Memory B cell (primary cell): ENCODE measurements around the gene LEUTX.

Source experiments
- ATAC-seq: fragments of 150-1000 bp; cut with Tn5 transposase; 2 replicates; pipeline ENCODE4 v1.10.0; 2021; ENCODE audit warnings: low read depth, mild to moderate bottlenecking, moderate library complexity
- DNase-seq, 2 donors: peaks; one replicate each; pipeline ENCODE4 v3.0.0; 2022; ENCODE audit warnings: low spot score in 2 of 2
- H3K27ac Mint-ChIP-seq: one replicate; pipeline ENCODE4 v1.8.0; 2022; ENCODE audit warnings: mild to moderate bottlenecking, moderate library complexity, mixed read lengths
- H3K27me3 Mint-ChIP-seq: one replicate; pipeline ENCODE4 v1.8.0; 2022; ENCODE audit warnings: mixed read lengths
- H3K36me3 Mint-ChIP-seq: one replicate; pipeline ENCODE4 v1.8.0; 2022; ENCODE audit warnings: mild to moderate bottlenecking, mixed read lengths
- H3K4me1 Mint-ChIP-seq: one replicate; pipeline ENCODE4 v1.8.0; 2022; ENCODE audit warnings: mixed read lengths
- H3K4me3 Mint-ChIP-seq: one replicate; pipeline ENCODE4 v1.8.0; 2022; ENCODE audit warnings: mild to moderate bottlenecking, moderate library complexity, mixed read lengths
- H3K9me3 Mint-ChIP-seq: one replicate; pipeline ENCODE4 v1.8.0; 2022; ENCODE audit warnings: mixed read lengths

Gene LEUTX

GRCh38 chr19:39778763-39779162 lies at the start of gene LEUTX:
Gene LEUTX, plus strand, starts transcription at chr19:39778854. Its CDS starts 67 bp downstream, at chr19:39778921.
- no peak for DNase-seq
- Mint-ChIP-seq H3K27me3 (peaks cover 17% of the 10 kb centered on the region), H3K4me1 (no peaks in the 10 kb centered on the region), H3K27ac (no peak within 1 kb of the TSS), H3K36me3 (no peaks in the 10 kb centered on the region), H3K9me3 (no peaks in the 10 kb centered on the region), H3K4me3 (no peak within 1 kb of the TSS)
- ATAC-seq = no peak

DNA sequence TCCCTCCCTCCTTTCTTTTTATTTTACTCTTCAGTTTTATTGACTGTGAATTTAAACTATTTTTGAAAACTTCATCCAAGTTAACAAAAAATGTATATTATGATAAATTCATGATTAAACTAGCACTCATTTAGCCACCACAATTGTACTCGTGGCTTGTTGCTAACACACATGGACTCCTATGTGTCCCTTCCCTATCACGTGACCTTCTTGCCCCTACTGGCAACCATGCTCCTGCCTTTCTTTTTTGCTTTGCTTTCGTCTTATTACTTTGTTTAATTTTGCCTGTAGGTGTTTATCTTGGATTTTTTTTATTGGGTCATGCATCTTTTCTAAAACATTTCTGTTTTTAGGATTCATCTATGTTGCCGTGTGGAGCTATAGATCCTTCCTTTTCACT lies 49.1 kb upstream of the LEUTX start:
- Mint-ChIP-seq H3K27ac (no peak overlapping the region), H3K4me3 (no peak overlapping the region), H3K36me3 (no peaks in the 10 kb centered on the region), H3K4me1 (no peaks in the 10 kb centered on the region), H3K9me3 (no peaks in the 10 kb centered on the region), H3K27me3 (peaks cover 15% of the 10 kb centered on the region)
- ATAC-seq = no peak
- DNase-seq = no peak

GRCh38 chr19:39731685-39732084 lies 47.0 kb upstream of the LEUTX start:
- DNase-seq (no peak), ATAC-seq (no peak)
- Mint-ChIP-seq H3K4me3 (no peak overlapping the region), H3K27ac (no peak overlapping the region), H3K9me3 (no peaks in the 10 kb centered on the region), H3K27me3 (peaks cover 15% of the 10 kb centered on the region), H3K4me1 (no peaks in the 10 kb centered on the region), H3K36me3 (no peaks in the 10 kb centered on the region)

DNA sequence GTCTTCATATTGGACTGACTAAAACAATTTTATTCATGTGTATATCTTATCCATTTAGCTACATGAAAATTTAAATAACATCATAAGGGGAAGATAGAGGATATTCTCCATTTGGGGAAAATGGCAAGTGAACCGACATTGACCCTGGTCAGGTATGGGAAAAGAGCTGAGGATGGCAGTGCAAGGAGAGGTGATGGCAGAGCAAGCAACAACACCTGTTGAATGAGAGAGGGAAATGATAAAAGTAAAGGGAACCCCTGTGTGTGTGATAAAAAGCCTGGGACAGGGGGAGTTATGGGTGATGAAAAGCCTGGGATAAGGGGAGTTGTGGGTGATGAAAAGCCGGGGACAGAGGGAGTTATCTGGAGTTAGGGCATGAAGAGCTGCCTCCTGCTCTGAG lies 44.8 kb upstream of the LEUTX start:
- Mint-ChIP-seq H3K9me3 (no peaks in the 10 kb centered on the region), H3K27ac (no peak overlapping the region)
- no peak for DNase-seq

GRCh38 chr19:39735688-39736087 lies 43.0 kb upstream of the LEUTX start:
- Mint-ChIP-seq H3K4me1 (no peaks in the 10 kb centered on the region), H3K27ac (no peak overlapping the region), H3K36me3 (no peaks in the 10 kb centered on the region), H3K9me3 (no peaks in the 10 kb centered on the region), H3K27me3 (peaks cover 18% of the 10 kb centered on the region), H3K4me3 (no peak overlapping the region)
- no peak for ATAC-seq
- no peak for DNase-seq

More for the DNA sequence above, 44.8 kb upstream of the LEUTX start:
- Mint-ChIP-seq H3K4me3 (no peak overlapping the region), H3K4me1 (no peaks in the 10 kb centered on the region), H3K36me3 (no peaks in the 10 kb centered on the region), H3K27me3 (peaks cover 15% of the 10 kb centered on the region)
- no peak for ATAC-seq

DNA sequence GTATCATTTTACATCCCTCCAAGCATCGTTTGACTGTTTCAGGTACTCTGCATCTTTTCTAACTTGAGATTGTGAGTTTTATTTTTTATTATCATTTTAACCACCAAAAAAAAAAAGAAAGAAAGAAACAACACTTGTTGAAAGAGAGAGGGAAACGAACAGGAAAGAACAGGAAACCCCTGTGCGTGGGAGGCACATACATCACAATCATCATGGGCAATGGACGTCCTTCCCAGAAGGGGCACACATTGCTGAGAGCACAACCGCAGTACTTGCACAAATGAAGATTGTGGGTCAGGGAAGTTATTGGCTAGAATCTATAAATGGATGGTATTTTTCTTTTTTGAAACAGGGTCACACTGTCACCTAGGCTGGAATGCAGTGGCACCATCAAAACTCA lies 42.6 kb upstream of the LEUTX start:
- ATAC-seq = no peak
- Mint-ChIP-seq H3K36me3 (no peaks in the 10 kb centered on the region), H3K4me3 (no peak overlapping the region), H3K4me1 (no peaks in the 10 kb centered on the region), H3K27ac (no peak overlapping the region), H3K27me3 (peaks cover 18% of the 10 kb centered on the region), H3K9me3 (no peaks in the 10 kb centered on the region)
- DNase-seq = no peak

- DNase-seq (no peak), ATAC-seq (no peak)
- no peak overlapping the region for H3K4me3 Mint-ChIP-seq
- H3K36me3 Mint-ChIP-seq = no peaks in the 10 kb centered on the region
- no peaks in the 10 kb centered on the region for H3K4me1 Mint-ChIP-seq
- no peak overlapping the region for H3K27ac Mint-ChIP-seq
- peaks cover 18% of the 10 kb centered on the region for H3K27me3 Mint-ChIP-seq
- H3K9me3 Mint-ChIP-seq = no peaks in the 10 kb centered on the region
Observed at GRCh38 chr19:39737351-39737750, 41.3 kb upstream of the LEUTX start.

DNA sequence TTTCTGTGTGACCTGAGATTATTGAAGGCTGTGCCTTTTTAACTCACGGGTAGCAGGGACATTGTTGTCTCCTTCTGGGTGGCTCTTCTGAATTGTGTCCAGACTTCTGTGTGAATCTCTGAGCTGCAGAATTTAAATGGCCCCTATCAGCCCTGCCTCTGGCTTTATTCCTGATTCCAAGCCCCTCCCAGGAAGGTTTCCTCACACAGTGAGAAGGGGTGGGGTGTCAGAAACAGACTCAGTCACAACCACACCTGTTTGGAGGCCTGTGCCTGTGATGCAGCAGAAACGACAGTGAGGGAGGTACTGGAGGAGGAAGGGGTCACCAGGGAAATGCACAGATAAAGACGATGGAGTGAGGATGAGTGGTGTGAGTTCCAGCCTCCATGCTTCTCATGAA lies 40.8 kb upstream of the LEUTX start, which contains the start of gene CLC:
CLC (minus strand) TSS at position 139 of the 400 bp plus-strand sequence; CDS start at position 62, 77 bp downstream.
- Mint-ChIP-seq H3K27ac (no peak within 1 kb of the TSS), H3K4me3 (no peak within 1 kb of the TSS), H3K4me1 (no peaks in the 10 kb centered on the region), H3K27me3 (peaks cover 19% of the 10 kb centered on the region), H3K36me3 (no peaks in the 10 kb centered on the region), H3K9me3 (no peaks in the 10 kb centered on the region)
- DNase-seq (no peak), ATAC-seq (no peak)

- ATAC-seq (no peak), DNase-seq (no peak)
- peaks cover 2% of the 10 kb centered on the region for H3K36me3 Mint-ChIP-seq
- H3K4me1 Mint-ChIP-seq = no peaks in the 10 kb centered on the region
- H3K27me3 Mint-ChIP-seq = peaks cover 19% of the 10 kb centered on the region
- no peak overlapping the region for H3K4me3 Mint-ChIP-seq
- no peak overlapping the region for H3K27ac Mint-ChIP-seq
- H3K9me3 Mint-ChIP-seq = peaks cover 1% of the 10 kb centered on the region
Observed at GRCh38 chr19:39738814-39739213, 39.8 kb upstream of the LEUTX start.

- Mint-ChIP-seq H3K9me3 (peaks cover 1% of the 10 kb centered on the region), H3K27ac (no peak overlapping the region), H3K4me3 (no peak overlapping the region), H3K36me3 (peaks cover 2% of the 10 kb centered on the region), H3K27me3 (peaks cover 18% of the 10 kb centered on the region), H3K4me1 (no peaks in the 10 kb centered on the region)
- ATAC-seq = no peak
- DNase-seq = no peak
Observed at GRCh38 chr19:39740395-39740794, 38.3 kb upstream of the LEUTX start.

DNA sequence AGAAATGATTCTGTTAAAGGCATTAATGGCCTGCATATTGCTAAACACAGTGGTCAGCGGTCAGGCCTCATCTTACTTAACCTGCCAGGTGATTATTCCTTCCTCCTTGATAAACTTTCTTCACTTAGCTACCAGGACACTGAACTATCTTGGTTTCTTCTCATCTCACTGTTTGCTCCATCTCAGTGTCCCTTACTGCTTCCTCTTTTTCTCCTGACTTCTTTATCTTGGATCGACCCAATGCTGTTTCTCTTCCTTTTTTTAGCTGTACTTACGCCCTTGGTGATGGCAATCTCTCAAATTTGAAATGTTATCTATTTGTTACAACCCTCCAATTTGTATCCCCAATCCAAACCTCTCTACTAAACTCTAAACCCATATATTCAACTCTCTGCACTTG lies 33.0 kb upstream of the LEUTX start:
- H3K27ac Mint-ChIP-seq = no peak overlapping the region
- no peak overlapping the region for H3K4me3 Mint-ChIP-seq
- H3K27me3 Mint-ChIP-seq = peaks cover 16% of the 10 kb centered on the region
- ATAC-seq (no peak), DNase-seq (no peak)
- peaks cover 1% of the 10 kb centered on the region for H3K9me3 Mint-ChIP-seq
- H3K36me3 Mint-ChIP-seq = peaks cover 3% of the 10 kb centered on the region
- H3K4me1 Mint-ChIP-seq = no peaks in the 10 kb centered on the region

- Mint-ChIP-seq H3K4me1 (no peaks in the 10 kb centered on the region), H3K9me3 (peaks cover 1% of the 10 kb centered on the region), H3K4me3 (no peak overlapping the region), H3K27ac (no peak overlapping the region), H3K27me3 (peaks cover 16% of the 10 kb centered on the region), H3K36me3 (peaks cover 3% of the 10 kb centered on the region)
- DNase-seq = no peak
- no peak for ATAC-seq
Observed at GRCh38 chr19:39746836-39747529, 31.7 kb upstream of the LEUTX start.

- no peaks in the 10 kb centered on the region for H3K9me3 Mint-ChIP-seq
- no peak overlapping the region for H3K4me3 Mint-ChIP-seq
- H3K4me1 Mint-ChIP-seq = no peaks in the 10 kb centered on the region
- ATAC-seq (no peak), DNase-seq (no peak)
- no peak overlapping the region for H3K27ac Mint-ChIP-seq
- H3K36me3 Mint-ChIP-seq = peaks cover 1% of the 10 kb centered on the region
- H3K27me3 Mint-ChIP-seq = peaks cover 12% of the 10 kb centered on the region
Observed at GRCh38 chr19:39749981-39750380, 28.7 kb upstream of the LEUTX start.

GRCh38 chr19:39752390-39752789 lies 26.3 kb upstream of the LEUTX start:
- peaks cover 12% of the 10 kb centered on the region for H3K27me3 Mint-ChIP-seq
- no peak for DNase-seq

GRCh38 chr19:39752795-39753194 lies 25.9 kb upstream of the LEUTX start:
- Mint-ChIP-seq H3K4me1 (no peaks in the 10 kb centered on the region), H3K27ac (no peak overlapping the region), H3K27me3 (peaks cover 12% of the 10 kb centered on the region), H3K36me3 (peaks cover 1% of the 10 kb centered on the region), H3K4me3 (no peak overlapping the region), H3K9me3 (no peaks in the 10 kb centered on the region)
- ATAC-seq = no peak
- no peak for DNase-seq

More at GRCh38 chr19:39752390-39752789, 26.3 kb upstream of the LEUTX start:
- Mint-ChIP-seq H3K36me3 (peaks cover 1% of the 10 kb centered on the region), H3K9me3 (no peaks in the 10 kb centered on the region), H3K4me1 (no peaks in the 10 kb centered on the region), H3K4me3 (no peak overlapping the region), H3K27ac (no peak overlapping the region)
- no peak for ATAC-seq
